ENCODE data around the gene GLIPR2. TPM values are rescaled to one million over a fixed set of nuclear protein-coding genes. Genes with fewer than 3 reads are reported as not detected.

The GLIPR2 gene
- total and polyA plus RNA-seq, 10 donors = 25.2 to 72.1 (median 37.0) TPM

DNA sequence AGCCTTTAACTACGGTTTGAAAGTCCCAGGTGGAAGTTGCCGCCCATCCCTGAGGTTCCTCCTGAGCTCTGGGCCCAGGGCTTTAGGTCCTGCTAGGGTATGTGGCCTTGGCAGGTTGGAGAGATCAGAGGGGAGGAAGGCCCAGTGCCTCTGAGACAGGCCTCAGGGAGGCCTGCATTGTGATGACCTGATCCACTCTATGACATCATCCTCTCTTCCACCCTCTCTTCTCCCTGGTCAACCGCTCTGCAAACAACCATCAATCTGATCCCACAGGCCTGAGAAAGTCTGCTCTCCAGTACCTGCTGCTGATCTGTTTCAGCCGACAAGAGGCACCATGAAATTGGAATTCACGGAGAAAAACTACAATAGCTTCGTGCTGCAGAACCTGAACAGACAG is 32.6 kb downstream of the GLIPR2 start, which contains the start of gene CCIN:
Gene CCIN, plus strand, starts transcription at position 223 of the 400 bp plus-strand sequence. Its CDS starts 115 bp downstream, at position 338.
- no peak within 1 kb of the TSS for H3K27ac ChIP-seq
- TF ChIP-seq, protein P1, sequence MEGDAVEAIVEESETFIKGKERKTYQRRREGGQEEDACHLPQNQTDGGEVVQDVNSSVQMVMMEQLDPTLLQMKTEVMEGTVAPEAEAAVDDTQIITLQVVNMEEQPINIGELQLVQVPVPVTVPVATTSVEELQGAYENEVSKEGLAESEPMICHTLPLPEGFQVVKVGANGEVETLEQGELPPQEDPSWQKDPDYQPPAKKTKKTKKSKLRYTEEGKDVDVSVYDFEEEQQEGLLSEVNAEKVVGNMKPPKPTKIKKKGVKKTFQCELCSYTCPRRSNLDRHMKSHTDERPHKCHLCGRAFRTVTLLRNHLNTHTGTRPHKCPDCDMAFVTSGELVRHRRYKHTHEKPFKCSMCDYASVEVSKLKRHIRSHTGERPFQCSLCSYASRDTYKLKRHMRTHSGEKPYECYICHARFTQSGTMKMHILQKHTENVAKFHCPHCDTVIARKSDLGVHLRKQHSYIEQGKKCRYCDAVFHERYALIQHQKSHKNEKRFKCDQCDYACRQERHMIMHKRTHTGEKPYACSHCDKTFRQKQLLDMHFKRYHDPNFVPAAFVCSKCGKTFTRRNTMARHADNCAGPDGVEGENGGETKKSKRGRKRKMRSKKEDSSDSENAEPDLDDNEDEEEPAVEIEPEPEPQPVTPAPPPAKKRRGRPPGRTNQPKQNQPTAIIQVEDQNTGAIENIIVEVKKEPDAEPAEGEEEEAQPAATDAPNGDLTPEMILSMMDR (IDR thresholded peaks at IDR 0.05 in 8 of 11, conservative IDR thresholded peaks at IDR 0.05 in 3 of 11) = no peak
- TF ChIP-seq POLR2A (IDR thresholded peaks at IDR 0.05) = no peak
- TF ChIP-seq POLR2AphosphoS5 (IDR thresholded peaks at IDR 0.05) = no peak
- no peaks in the 10 kb centered on the region for H3K9me3 ChIP-seq
- WGBS, 5 donors = 84 to 97% (median 88%) methylated on average over 6 of the region's 6 CpGs
- H3K36me3 ChIP-seq = no peaks in the 10 kb centered on the region
- peaks cover 0 to 6% (median 0%) of the 10 kb centered on the region in 7 donors for H3K27me3 ChIP-seq (replicated peaks in 1 of 7)
- H3K4me1 ChIP-seq = peaks cover 5 to 29% (median 14%) of the 10 kb centered on the region in 6 donors
- DNase-seq = no peak
- intact Hi-C loops (cut with DNase I; ENCODE audit: low total_unique reads) = loop anchor here (2.0 kb wide), 1 partner anchor 66 kb away; no protein-coding TSS in a partner anchor
- no peak within 1 kb of the TSS for H3K4me3 ChIP-seq

DNA sequence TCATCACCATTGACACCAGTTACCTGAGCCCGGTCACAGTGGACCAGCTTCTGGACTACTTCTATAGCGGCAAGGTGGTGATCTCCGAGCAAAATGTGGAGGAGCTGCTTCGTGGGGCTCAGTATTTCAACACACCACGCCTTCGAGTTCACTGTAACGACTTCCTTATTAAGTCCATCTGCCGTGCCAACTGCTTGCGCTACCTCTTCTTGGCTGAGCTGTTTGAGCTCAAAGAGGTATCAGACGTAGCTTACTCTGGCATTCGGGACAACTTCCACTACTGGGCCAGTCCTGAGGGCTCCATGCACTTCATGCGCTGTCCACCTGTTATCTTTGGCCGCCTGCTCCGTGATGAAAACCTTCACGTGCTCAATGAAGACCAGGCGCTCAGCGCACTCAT is 33.2 kb downstream of the GLIPR2 start:
- DNase-seq = no peak
- H3K9me3 ChIP-seq = no peaks in the 10 kb centered on the region
- peaks cover 5 to 26% (median 14%) of the 10 kb centered on the region in 6 donors for H3K4me1 ChIP-seq
- WGBS, 5 donors = 70 to 89% (median 79%) methylated on average over 17 of the region's 17 CpGs
- H3K27me3 ChIP-seq (replicated peaks in 1 of 7) = peaks cover 0 to 6% (median 0%) of the 10 kb centered on the region in 7 donors
- no peaks in the 10 kb centered on the region for H3K36me3 ChIP-seq
- no peak overlapping the region for H3K4me3 ChIP-seq
- intact Hi-C loops (cut with DNase I; ENCODE audit: low total_unique reads) = loop anchor here (2.0 kb wide), 1 partner anchor 67 kb away; no protein-coding TSS in a partner anchor
- H3K27ac ChIP-seq = no peak overlapping the region
- TF ChIP-seq, protein P1 (IDR thresholded peaks at IDR 0.05 in 8 of 11, conservative IDR thresholded peaks at IDR 0.05 in 3 of 11) = no peak
- TF ChIP-seq POLR2A (IDR thresholded peaks at IDR 0.05) = no peak
- no peak for TF ChIP-seq POLR2AphosphoS5 (IDR thresholded peaks at IDR 0.05)

DNA sequence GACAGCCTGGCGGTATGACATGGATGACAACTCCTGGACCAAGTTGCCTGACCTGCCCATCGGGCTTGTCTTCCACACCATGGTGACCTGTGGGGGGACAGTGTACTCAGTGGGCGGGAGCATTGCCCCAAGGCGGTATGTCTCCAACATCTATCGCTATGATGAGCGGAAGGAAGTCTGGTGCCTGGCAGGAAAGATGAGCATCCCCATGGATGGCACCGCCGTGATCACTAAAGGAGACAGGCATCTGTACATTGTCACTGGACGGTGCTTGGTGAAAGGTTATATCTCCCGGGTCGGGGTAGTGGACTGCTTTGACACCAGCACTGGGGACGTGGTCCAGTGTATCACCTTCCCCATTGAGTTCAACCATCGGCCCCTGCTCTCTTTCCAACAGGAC is 34.0 kb downstream of the GLIPR2 start:
- WGBS, 5 donors = 93 to 97% (median 95%) methylated on average over 9 to 13 of the region's 13 CpGs
- H3K27me3 ChIP-seq (replicated peaks in 1 of 7) = peaks cover 0 to 6% (median 0%) of the 10 kb centered on the region in 7 donors
- H3K9me3 ChIP-seq = no peaks in the 10 kb centered on the region
- no peak overlapping the region for H3K4me3 ChIP-seq
- TF ChIP-seq, protein P1 (IDR thresholded peaks at IDR 0.05 in 8 of 11, conservative IDR thresholded peaks at IDR 0.05 in 3 of 11) = no peak
- TF ChIP-seq POLR2AphosphoS5 (IDR thresholded peaks at IDR 0.05) (no peak), POLR2A (IDR thresholded peaks at IDR 0.05) (no peak)
- no peak for DNase-seq
- no peak overlapping the region for H3K27ac ChIP-seq
- no peaks in the 10 kb centered on the region for H3K36me3 ChIP-seq
- intact Hi-C loops (cut with DNase I; ENCODE audit: low total_unique reads) = no loop called here
- peaks cover 5 to 18% (median 13%) of the 10 kb centered on the region in 6 donors for H3K4me1 ChIP-seq

DNA sequence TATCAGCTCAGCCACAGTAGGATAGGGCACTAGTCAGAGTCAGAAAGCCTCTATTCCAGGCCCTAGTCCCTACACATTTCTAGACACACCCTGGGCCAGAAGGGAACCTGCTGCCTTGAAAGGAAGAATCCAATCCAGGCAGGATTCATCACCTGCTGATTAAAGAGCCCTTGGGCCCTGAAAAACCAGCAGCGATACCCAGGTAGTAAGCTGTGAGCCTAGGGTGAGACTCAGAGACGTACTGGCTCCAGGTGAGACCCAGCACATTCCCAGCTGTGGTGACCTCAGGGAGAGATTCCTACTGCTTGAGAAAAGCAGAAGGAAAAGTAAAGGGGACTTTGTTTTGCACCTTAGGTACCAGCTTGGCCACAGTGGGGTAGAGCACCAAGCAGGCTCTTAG is 37.3 kb downstream of the GLIPR2 start:
- no peak for DNase-seq
- Histone ChIP-seq H3K4me3 (no peak overlapping the region), H3K27me3 (replicated peaks in 1 of 7) (no peaks in the 10 kb centered on the region), H3K4me1 (no peaks in the 10 kb centered on the region), H3K36me3 (no peaks in the 10 kb centered on the region), H3K27ac (no peak overlapping the region), H3K9me3 (no peaks in the 10 kb centered on the region)
- no peak for TF ChIP-seq POLR2AphosphoS5 (IDR thresholded peaks at IDR 0.05)
- 89 to 100% (median 94%) methylated on average over 2 of the region's 2 CpGs for WGBS, 5 donors
- intact Hi-C loops (cut with DNase I; ENCODE audit: low total_unique reads) = no loop called here
